MG63 (cell line): ENCODE results near the gene ERI2. TPM values are rescaled to one million over a fixed set of nuclear protein-coding genes. Genes with fewer than 3 reads are reported as not detected.
"Not testable (repeated sequence)": the region's sequence is repeated elsewhere in the genome, so short reads cannot be mapped to it uniquely, and the experiment has no call there.

Source experiments
- DNase-seq: peaks from one replicate; pipeline ENCODE4 v3.0.0-alpha.2; 2020
- H3K27me3 ChIP-seq: fragments of 250-450 bp; sonication (Bioruptor Pico); 2 replicates; pipeline ENCODE4 v1.5.1; 2020; ENCODE audit warnings: mild to moderate bottlenecking, moderate library complexity
- H3K36me3 ChIP-seq: fragments of 250-450 bp; sonication (Bioruptor Pico); 2 replicates; pipeline ENCODE4 v1.5.1; 2020; ENCODE audit warnings: mild to moderate bottlenecking, moderate library complexity
- H3K4me3 ChIP-seq: fragments of 250-450 bp; sonication (Bioruptor Pico); 2 replicates; pipeline ENCODE4 v1.5.1; 2020; ENCODE audit warnings: mild to moderate bottlenecking, moderate library complexity
- H3K9me3 ChIP-seq: fragments of 250-450 bp; sonication (Bioruptor Pico); 2 replicates; pipeline ENCODE4 v1.5.1; 2020; ENCODE audit warnings: mild to moderate bottlenecking, moderate library complexity
- total RNA-seq: library from RNA; depleted of rRNA; stranded (reverse); fragments of >200 nt; shearing (Covaris generic); gene quantifications from 2 replicates; pipeline ENCODE4 v1.2.3, GENCODE V29; 2014; ENCODE audit warnings: low replicate concordance

The ERI2 gene
- total RNA-seq, 1 experiment from 2014 or later, result 14.1 TPM

- H3K27me3 ChIP-seq, result no peaks in the 10 kb centered on the region
- no peak for DNase-seq
- H3K36me3 ChIP-seq, result peaks cover 50% of the 10 kb centered on the region
- no peak overlapping the region for H3K4me3 ChIP-seq
- H3K9me3 ChIP-seq, result no peaks in the 10 kb centered on the region; the same call in 1 of the 2 replicates
Observed at GRCh38 chr16:20829536-20829935, 23.3 kb upstream of the ERI2 start.

DNA sequence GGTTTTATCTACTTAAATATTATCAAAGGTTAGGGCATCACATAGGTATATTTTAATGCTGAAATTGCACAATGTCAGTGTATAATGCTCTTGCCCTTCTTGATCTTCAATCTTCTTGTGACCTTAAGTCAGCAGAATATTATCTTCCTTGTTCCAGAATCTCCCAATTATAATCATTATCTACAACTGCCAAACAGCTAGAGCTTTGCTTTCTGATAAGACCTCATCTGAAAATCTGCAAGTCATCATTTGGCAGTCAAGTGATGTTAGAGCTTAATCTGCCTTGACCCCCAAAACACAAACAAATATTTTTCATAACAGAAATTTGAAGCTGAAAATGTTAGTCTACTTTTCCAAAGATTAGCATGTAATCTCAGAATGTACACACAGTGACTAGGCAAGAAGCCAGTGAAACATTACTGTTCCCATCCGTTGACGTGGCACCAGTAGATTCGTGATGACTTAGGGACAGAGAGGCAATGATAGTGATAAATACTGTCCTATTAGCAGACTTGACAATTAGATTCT lies 19.8 kb upstream of the ERI2 start:
- Histone ChIP-seq H3K4me3 (no peak overlapping the region), H3K27me3 (no peaks in the 10 kb centered on the region), H3K9me3 (no peaks in the 10 kb centered on the region), H3K36me3 (peaks cover 65% of the 10 kb centered on the region)
- no peak for DNase-seq

DNA sequence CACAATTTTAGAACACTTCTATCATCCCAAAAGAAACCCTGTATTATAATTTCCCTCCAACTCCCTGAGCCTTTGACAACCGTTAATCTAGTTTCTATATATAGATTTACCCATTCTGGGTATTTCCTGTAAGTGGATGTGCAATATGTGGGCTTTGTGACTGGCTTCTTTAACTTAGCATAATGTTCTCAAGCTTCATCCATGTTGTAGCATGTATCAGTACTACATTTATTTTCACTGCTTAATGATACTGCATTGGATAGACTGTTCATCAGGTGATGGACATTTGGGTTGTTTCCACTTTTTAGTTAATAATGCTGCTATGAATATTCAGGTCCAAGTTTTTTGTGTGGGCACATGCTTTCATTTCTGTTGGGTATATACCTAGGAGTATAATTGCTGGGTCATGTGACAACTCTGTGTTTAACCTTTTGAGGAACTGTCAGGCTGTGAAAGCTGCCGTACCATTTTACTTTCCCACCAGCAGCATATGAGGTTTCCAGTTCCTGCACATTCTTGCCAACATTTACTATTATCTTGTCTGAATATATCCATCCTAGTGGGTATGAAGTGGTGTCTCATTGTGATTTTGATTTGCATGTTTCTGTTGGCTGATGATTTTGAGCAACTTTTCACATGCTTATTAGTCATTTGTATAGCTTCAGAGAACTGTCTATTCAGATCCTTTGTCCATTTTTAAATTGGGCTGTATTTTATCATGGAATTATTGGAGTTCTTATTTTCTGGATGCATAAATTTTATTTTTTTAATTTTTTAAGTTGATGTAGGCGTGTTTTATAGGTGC lies 16.5 kb upstream of the ERI2 start:
- no peak overlapping the region for H3K4me3 ChIP-seq
- no peaks in the 10 kb centered on the region for H3K27me3 ChIP-seq
- no peak for DNase-seq
- H3K9me3 ChIP-seq, result no peaks in the 10 kb centered on the region
- peaks cover 69% of the 10 kb centered on the region for H3K36me3 ChIP-seq

GRCh38 chr16:20821682-20822081 lies 15.4 kb upstream of the ERI2 start:
- no peak for DNase-seq
- Histone ChIP-seq H3K4me3 (no peak overlapping the region), H3K9me3 (no peaks in the 10 kb centered on the region), H3K27me3 (no peaks in the 10 kb centered on the region), H3K36me3 (peaks cover 61% of the 10 kb centered on the region)

DNA sequence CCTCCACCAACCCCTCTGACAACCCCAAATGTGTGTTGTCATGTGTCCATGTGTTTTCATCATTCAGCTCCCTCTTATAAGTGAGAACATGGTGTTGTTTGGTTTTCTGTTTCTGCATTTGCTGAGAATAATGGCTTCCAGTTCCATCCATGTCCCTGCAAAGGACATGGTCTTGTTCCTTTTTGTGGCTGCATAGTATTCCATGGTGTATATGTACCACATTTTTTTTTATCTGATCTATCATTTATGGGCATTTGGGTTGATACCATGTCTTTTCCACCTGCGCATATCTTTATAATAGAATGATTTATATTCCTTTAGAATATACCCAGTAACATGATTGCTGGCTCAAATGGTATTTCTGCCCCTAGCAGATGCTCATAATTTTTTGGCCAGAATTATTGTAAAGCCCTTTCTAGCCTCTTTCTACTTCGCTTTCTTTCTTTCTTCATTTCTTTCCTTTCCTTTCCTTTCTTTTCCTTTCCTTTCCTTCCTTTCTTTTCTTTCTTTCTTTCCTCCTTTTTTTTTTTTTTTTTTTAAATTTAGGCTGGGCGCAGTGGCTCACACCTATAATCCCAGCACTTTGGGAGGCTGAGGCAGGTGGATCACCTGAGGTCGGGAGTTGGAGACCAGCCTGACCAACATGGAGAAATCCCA lies 12.8 kb upstream of the ERI2 start:
- no peak overlapping the region for H3K4me3 ChIP-seq
- DNase-seq, result no peak
- H3K27me3 ChIP-seq, result no peaks in the 10 kb centered on the region
- H3K9me3 ChIP-seq, result no peaks in the 10 kb centered on the region
- peaks cover 54% of the 10 kb centered on the region for H3K36me3 ChIP-seq

GRCh38 chr16:20814784-20815183 lies 8.5 kb upstream of the ERI2 start:
- no peaks in the 10 kb centered on the region for H3K9me3 ChIP-seq
- H3K36me3 ChIP-seq, result peaks cover 33% of the 10 kb centered on the region
- DNase-seq, result no peak
- no peak overlapping the region for H3K4me3 ChIP-seq
- no peaks in the 10 kb centered on the region for H3K27me3 ChIP-seq

DNA sequence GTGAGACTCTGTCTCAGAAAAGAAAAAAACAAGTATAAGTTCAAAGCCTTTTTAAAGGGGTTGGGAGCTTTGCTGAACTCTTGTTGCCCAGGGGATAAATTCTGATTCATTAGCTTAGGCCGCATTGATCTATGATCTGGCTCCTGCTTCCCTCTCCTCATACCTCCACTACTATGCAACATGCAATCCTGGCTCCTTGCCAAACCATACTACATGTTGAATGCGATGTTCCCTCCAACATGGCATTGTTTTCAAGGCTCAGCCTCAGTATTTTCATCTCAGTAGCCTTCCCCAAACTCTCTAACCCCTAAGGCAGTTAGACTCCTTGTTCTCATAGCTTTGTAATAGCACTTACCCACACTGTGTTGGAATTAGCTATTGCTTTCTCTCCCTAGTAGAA lies 6.2 kb upstream of the ERI2 start:
- H3K36me3 ChIP-seq, result peaks cover 22% of the 10 kb centered on the region
- H3K9me3 ChIP-seq, result no peaks in the 10 kb centered on the region
- H3K27me3 ChIP-seq, result no peaks in the 10 kb centered on the region
- no peak overlapping the region for H3K4me3 ChIP-seq
- no peak for DNase-seq

DNA sequence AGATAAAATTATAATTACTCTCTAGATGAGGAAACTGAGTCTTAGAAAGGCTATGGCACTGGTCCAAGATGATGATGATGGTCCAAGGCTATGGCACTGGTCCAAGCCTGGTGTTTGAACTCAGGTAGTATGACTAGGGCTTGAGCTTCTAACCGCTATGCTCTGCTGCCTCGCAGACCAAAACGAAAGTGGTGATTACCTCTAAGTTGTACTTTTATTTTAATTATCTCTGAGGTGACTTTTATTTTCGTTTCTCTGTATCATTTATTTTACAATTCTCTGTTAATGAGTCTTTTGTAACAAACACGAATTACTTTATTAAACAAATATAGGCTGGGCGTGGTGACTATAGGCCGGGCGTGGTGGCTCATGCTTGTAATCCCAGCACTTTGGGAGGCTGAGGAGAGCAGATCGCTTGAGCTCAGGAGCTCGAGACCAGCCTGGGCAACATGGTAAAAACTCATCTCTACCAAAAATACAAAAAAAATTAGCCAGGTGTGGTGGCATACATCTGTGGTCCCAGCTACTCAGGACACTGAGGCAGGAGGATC lies 5.7 kb upstream of the ERI2 start:
- Histone ChIP-seq H3K27me3 (no peaks in the 10 kb centered on the region), H3K4me3 (no peak overlapping the region)
- no peak for DNase-seq

GRCh38 chr16:20807862-20808261 lies 1.6 kb upstream of the ERI2 start:
- peaks cover 7% of the 10 kb centered on the region for H3K36me3 ChIP-seq
- no peaks in the 10 kb centered on the region for H3K9me3 ChIP-seq
- H3K4me3 ChIP-seq, result peak overlapping the region; percentile 77
- DNase-seq, result no peak
- H3K27me3 ChIP-seq, result no peaks in the 10 kb centered on the region

More for the DNA sequence above, 5.7 kb upstream of the ERI2 start:
- Histone ChIP-seq H3K9me3 (no peaks in the 10 kb centered on the region), H3K36me3 (peaks cover 21% of the 10 kb centered on the region)

DNA sequence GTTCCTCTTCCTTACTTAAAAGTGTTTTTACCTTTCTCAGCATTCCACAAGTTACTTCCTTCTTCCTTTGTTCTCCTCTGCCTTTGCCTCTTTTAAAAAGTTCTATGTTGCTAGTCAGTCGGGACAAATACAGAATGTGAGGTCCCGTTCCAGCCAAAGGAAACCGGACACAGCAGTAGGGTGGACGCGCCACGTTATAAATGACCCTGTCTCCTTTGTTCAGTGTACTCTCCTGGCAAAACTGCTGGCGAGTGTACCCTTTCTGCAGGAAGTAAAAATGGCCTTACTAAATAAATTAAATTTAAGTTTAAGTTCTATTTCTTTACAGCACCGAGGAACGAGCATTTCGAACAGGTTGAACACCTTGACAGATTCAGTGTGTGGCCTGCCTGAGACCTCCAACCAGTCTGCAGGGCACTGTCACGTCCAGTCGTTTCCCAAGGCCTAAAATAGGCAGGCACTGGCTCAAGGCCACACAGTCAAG lies 546 bp downstream of the ERI2 start:
- not testable (repeated sequence) for H3K27me3 ChIP-seq, DNase-seq, H3K9me3 ChIP-seq
- peak overlapping the region; percentile 77 for H3K4me3 ChIP-seq
- H3K36me3 ChIP-seq, result peaks cover 19% of the 10 kb centered on the region

DNA sequence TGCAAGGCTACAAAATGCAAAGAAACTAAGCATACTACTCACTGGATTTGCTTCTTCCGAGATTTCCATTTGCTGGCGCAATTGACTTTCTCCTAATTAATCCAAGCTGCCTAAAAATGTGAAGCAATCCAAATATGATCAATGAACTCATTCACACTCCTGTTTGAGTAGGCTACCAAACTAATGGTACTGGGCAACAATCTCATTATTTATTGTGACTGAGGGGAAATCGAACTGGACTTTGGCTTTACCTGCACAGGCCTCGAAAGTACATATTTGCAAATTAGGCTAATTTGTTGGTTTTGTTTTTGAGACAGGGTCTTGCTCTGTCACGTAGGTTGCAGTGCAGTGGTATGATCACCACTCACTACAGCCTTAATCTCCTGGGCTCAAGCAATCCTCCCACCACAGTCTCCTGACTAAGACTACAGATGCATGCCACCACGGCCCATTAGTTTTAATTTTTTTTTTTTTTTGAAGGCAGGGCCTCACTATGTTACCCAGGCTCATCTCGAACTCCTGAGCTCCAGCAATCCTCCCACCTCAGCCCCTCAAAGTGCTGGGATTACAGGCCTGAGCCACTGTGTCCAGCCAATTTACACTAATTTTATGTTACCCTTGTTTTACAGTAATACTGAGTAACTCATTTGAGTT lies 2.6 kb downstream of the ERI2 start:
- Histone ChIP-seq H3K27me3 (no peaks in the 10 kb centered on the region), H3K36me3 (peaks cover 21% of the 10 kb centered on the region), H3K4me3 (no peak overlapping the region), H3K9me3 (no peaks in the 10 kb centered on the region)
- no peak for DNase-seq

- Histone ChIP-seq H3K27me3 (no peaks in the 10 kb centered on the region), H3K9me3 (no peaks in the 10 kb centered on the region), H3K36me3 (peaks cover 27% of the 10 kb centered on the region), H3K4me3 (no peak overlapping the region)
- DNase-seq, result peak; percentile 10
Observed at GRCh38 chr16:20803192-20803560, 3.1 kb downstream of the ERI2 start.

GRCh38 chr16:20801278-20801677 lies 5.0 kb downstream of the ERI2 start:
- no peak overlapping the region for H3K4me3 ChIP-seq
- peaks cover 39% of the 10 kb centered on the region for H3K36me3 ChIP-seq
- no peak for DNase-seq
- no peaks in the 10 kb centered on the region for H3K9me3 ChIP-seq
- no peaks in the 10 kb centered on the region for H3K27me3 ChIP-seq

DNA sequence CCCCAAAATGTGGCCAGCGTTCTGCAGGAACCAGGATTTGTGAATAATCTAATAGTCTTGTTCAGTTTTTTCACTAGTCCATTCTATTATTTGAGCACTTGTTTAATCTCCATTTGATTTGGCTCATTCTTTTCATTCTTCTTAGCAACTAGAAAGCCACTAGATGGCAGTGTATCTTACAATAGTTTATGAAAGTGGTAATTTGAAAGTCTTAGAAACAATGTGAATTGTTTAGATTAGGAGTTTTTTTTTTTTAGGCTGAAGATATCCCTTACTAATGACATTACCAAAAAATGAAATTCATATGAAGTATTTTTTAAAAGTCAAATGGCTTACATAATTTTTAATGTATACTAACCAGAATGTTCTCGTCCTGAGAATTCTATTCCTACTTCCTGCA lies 6.7 kb downstream of the ERI2 start:
- Histone ChIP-seq H3K27me3 (no peaks in the 10 kb centered on the region), H3K36me3 (peaks cover 39% of the 10 kb centered on the region), H3K9me3 (no peaks in the 10 kb centered on the region), H3K4me3 (no peak overlapping the region)
- DNase-seq, result no peak

- Histone ChIP-seq H3K36me3 (peaks cover 39% of the 10 kb centered on the region), H3K4me3 (no peak overlapping the region), H3K9me3 (no peaks in the 10 kb centered on the region), H3K27me3 (no peaks in the 10 kb centered on the region)
- no peak for DNase-seq
Observed at GRCh38 chr16:20798364-20798763, 7.9 kb downstream of the ERI2 start.

- Histone ChIP-seq H3K27me3 (no peaks in the 10 kb centered on the region), H3K36me3 (peaks cover 6% of the 10 kb centered on the region), H3K9me3 (no peaks in the 10 kb centered on the region), H3K4me3 (no peak overlapping the region)
- peak; percentile 23 for DNase-seq
Observed at GRCh38 chr16:20791923-20792612, 14.2 kb downstream of the ERI2 start.
